Esophagus squamous epithelium (tissue), 5 donors: ENCODE results near the gene SNN. TPM values are rescaled to one million over a fixed set of nuclear protein-coding genes. Genes with fewer than 3 reads are reported as not detected.
A peak's percentile ranks its signal among the peaks of the same experiment; 100 is the strongest.

Source experiments
- DNase-seq: peaks from one replicate; lab custom pipeline; 2025; lab: John Stamatoyannopoulos, UW
- H3K27ac ChIP-seq, 4 donors: fragments of 200-600 bp; sonication (generic); one replicate each; pipeline ENCODE4 v1.5.1; 2016 to 2019; ENCODE audit warnings: mild to moderate bottlenecking in 1 of 4
- H3K27me3 ChIP-seq, 4 donors: fragments of 200-600 bp; sonication (generic); 1 replicate in 3 of 4; 2 replicates in 1 of 4; pipeline versions ENCODE4 v1.5.1 to v1.6.0; 2017 to 2021; ENCODE audit warnings: antibody characterized with exemption in 1 of 4
- H3K36me3 ChIP-seq, 3 donors: fragments of 200-600 bp; sonication (generic); one replicate each; pipeline ENCODE4 v1.5.1; 2016 to 2019
- H3K4me1 ChIP-seq, 3 donors: fragments of 200-600 bp; sonication (generic); one replicate each; pipeline ENCODE4 v1.5.1; 2017 to 2019
- H3K4me3 ChIP-seq, 4 donors: fragments of 200-600 bp; sonication (generic); 1 replicate in 3 of 4; 2 replicates in 1 of 4; pipeline ENCODE4 v1.5.1; 2016 to 2019; ENCODE audit warnings: mild to moderate bottlenecking in 2 of 4, moderate library complexity in 1 of 4
- H3K9me3 ChIP-seq, 3 donors: fragments of 200-600 bp; sonication (generic); one replicate each; pipeline ENCODE4 v1.5.1; 2016 to 2019
- POLR2A ChIP-seq, 4 donors: fragments of 450-650 bp; IDR thresholded peaks; one replicate each; pipeline ENCODE4 v1.6.1; 2017; ENCODE audit warnings: antibody characterized with exemption in 4 of 4, mild to moderate bottlenecking in 4 of 4, moderate library complexity in 3 of 4
- WGBS, 2 donors: methylation state at CpG; one replicate each; pipeline ENCODE4 v1.1.5; 2018; 5-methylcytosine and 5-hydroxymethylcytosine counted together
- intact Hi-C: fragments of 100-400 bp; cut with DNase I; formaldehyde crosslinking; loops from one replicate; pipeline ENCODE4 v1.15.0; 2022
- total RNA-seq, 4 donors: library from RNA; depleted of rRNA; stranded (reverse); fragments of >200 nt; gene quantifications; one replicate each; pipeline ENCODE4 v1.1.0, GENCODE V29; 2016
- TF ChIP-seq, protein P1 (sequence below), 6 experiments: fragments of 450-650 bp in 4 of 6; fragments of 200-600 bp in 2 of 6; sonication (generic) in 2 of 6; IDR thresholded peaks; one replicate each; pipeline ENCODE4 v1.5.1; 2016 to 2019; ENCODE audit warnings: antibody characterized with exemption in 6 of 6, mild to moderate bottlenecking in 4 of 6, moderate library complexity in 4 of 6
- donor health status: DM: yes; HTN: yes; CAD: no.

Gene SNN
- total RNA-seq, 4 donors from 2014 or later = 13.7 to 22.9 (median 17.0) TPM

DNA sequence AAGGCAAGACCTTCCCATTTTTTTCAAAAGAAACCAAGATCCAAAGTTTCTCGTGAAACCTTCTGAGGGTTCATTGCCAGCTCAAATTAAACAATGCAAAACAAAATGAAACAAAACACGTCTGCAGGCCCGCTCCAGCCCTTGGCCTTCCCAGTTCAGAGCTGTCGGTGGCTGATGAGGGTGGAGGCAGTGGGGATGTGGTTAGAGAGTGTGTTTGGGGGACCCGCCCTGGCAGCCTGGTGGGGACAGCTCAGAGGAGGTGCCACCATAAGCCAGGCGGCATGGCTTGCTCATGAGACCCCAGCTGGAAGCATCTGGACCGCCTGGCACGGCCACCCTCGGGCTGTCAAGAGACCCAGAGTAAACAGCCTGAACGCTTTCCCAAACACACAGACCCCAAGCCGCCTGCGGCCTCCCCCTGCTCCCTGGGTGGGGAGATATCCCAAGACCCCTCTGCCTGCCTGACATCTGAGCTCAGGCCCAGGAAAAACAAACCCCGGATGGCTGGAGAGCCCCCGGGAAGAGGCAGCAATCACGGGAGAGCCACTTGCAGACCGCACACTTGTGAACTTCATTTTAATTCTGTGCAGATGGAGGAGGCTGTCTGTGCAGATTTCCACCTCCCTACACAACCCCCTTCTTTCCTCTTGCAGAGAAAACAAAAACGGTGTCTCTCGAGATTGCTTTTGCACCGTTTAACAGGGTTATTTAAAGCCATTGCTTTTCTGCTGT is 46.2 kb upstream of the SNN start:
- TF ChIP-seq POLR2A (IDR thresholded peaks at IDR 0.05) = no peak
- TF ChIP-seq, protein P1, sequence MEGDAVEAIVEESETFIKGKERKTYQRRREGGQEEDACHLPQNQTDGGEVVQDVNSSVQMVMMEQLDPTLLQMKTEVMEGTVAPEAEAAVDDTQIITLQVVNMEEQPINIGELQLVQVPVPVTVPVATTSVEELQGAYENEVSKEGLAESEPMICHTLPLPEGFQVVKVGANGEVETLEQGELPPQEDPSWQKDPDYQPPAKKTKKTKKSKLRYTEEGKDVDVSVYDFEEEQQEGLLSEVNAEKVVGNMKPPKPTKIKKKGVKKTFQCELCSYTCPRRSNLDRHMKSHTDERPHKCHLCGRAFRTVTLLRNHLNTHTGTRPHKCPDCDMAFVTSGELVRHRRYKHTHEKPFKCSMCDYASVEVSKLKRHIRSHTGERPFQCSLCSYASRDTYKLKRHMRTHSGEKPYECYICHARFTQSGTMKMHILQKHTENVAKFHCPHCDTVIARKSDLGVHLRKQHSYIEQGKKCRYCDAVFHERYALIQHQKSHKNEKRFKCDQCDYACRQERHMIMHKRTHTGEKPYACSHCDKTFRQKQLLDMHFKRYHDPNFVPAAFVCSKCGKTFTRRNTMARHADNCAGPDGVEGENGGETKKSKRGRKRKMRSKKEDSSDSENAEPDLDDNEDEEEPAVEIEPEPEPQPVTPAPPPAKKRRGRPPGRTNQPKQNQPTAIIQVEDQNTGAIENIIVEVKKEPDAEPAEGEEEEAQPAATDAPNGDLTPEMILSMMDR (IDR thresholded peaks at IDR 0.05) = no peak
- WGBS, 2 donors = 30 to 32% methylated on average over 9 to 11 of the region's 19 CpGs
- Histone ChIP-seq H3K9me3 (no peaks in the 10 kb centered on the region), H3K4me1 (peaks cover 8 to 55% (median 30%) of the 10 kb centered on the region in 3 donors), H3K27me3 (no peaks in the 10 kb centered on the region), H3K4me3 (peak overlapping the region in 3 of 4 donors; percentile 2 to 53 (median 19)), H3K36me3 (no peaks in the 10 kb centered on the region), H3K27ac (peak overlapping the region; percentile 14 to 85 (median 70))
- DNase-seq = no peak
- intact Hi-C loops = no loop called here

DNA sequence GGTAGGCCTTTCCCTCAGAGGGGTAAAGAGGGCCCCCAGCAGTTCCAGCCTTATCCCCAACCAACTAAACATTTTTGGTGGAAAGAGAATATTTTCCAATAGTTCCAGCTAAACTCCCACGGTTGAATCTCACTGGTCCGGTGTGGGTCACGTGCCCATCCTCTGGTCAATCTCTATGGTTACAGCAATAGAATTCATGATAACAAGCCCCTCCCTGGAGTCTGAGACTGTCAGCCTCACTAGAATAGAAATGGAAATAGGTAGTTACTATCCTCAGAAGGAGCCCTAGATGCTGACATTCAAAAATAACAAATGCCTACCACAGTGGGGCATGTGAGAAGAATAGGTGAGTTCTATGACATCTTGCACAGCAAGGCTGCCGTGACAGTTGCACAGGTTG is 44.0 kb upstream of the SNN start:
- no peaks in the 10 kb centered on the region for H3K27me3 ChIP-seq
- H3K9me3 ChIP-seq = no peaks in the 10 kb centered on the region
- WGBS, 2 donors = 94 to 95% methylated on average over 4 of the region's 4 CpGs
- peaks cover 12 to 58% (median 34%) of the 10 kb centered on the region in 3 donors for H3K4me1 ChIP-seq
- no peaks in the 10 kb centered on the region for H3K36me3 ChIP-seq
- H3K27ac ChIP-seq = peak overlapping the region in 1 of 4 donors; percentile 40
- TF ChIP-seq, protein P1 (IDR thresholded peaks at IDR 0.05) = no peak
- no peak for TF ChIP-seq POLR2A (IDR thresholded peaks at IDR 0.05)
- intact Hi-C loops = no loop called here
- DNase-seq = no peak
- no peak overlapping the region for H3K4me3 ChIP-seq

DNA sequence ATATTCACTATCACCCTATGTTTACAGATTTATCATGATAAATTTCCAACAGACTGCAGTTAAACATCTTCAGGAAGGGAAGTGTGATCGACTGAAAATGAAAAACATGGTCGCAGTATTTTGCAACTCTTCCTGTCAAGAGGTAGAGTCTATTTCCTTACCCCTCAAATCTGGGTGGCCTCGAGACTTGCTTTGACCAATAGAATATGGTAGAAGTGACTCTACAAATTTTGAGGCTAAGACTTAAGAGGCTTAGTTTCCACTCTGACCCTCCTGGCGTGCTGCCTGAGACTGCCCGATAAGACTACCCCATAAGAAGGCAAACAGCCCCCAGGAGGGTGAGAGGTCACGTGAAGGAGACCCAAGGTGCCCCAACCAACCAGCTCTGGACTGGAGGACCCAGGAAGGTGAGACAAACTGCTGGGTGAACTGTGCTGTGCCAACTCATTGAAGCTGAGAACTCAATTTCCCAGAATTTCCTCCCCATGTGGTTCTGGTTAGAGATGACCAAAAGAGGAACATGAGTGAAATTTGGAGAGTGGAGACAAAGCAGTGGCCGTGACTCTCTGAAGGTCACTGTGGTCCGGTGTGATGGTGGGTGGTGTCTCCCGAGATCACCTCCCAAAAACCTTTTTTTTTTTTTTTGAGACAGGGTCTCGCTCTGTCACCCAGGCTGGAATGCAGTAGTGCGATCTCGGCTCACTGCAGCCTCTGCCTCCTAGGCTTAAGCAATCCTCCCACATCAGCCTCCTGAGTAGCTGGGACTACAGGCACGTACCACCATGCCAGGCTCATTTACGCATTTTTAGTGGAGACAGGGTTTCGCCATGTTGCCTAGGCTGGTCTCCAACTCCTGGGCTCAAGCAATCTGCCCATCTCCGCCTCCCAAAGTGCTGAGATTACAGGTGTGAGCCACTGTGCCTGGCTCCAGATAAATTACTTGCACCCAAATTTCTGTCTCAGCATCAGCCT is 43.3 kb upstream of the SNN start:
- intact Hi-C loops = no loop called here
- Histone ChIP-seq H3K27me3 (no peaks in the 10 kb centered on the region), H3K4me3 (no peak overlapping the region), H3K27ac (peak overlapping the region in 2 of 4 donors; percentile 36 to 40), H3K36me3 (no peaks in the 10 kb centered on the region), H3K4me1 (peaks cover 12 to 58% (median 30%) of the 10 kb centered on the region in 3 donors), H3K9me3 (no peaks in the 10 kb centered on the region)
- TF ChIP-seq, protein P1 (IDR thresholded peaks at IDR 0.05) = no peak
- no peak for TF ChIP-seq POLR2A (IDR thresholded peaks at IDR 0.05)
- 74 to 76% methylated on average over 14 to 15 of the region's 16 CpGs for WGBS, 2 donors
- no peak for DNase-seq

DNA sequence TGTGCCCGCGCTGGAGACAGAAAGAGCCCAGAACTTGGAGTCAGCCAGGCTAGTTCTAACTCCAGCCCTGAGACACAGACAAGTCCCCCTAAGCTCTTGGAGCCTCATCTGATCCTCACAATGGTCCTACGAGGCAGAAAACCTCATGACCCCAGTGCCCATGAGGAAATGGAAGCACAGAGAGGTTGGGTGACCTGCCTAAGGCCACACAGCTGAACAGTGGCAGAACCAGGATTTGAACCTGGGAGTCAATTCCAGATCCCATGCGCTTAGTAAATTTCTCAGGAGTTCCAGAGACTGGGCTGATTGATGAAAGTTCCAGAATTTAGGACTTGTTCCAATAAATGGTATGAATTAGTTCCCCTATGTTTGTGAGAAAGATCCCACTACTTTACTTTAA is 42.5 kb upstream of the SNN start:
- DNase-seq = no peak
- H3K9me3 ChIP-seq = no peaks in the 10 kb centered on the region
- intact Hi-C loops = no loop called here
- WGBS, 2 donors = 90 to 100% methylated on average over 1 to 3 of the region's 4 CpGs
- TF ChIP-seq, protein P1 (IDR thresholded peaks at IDR 0.05) = no peak
- no peak for TF ChIP-seq POLR2A (IDR thresholded peaks at IDR 0.05)
- no peak overlapping the region for H3K4me3 ChIP-seq
- H3K27ac ChIP-seq = peak overlapping the region in 1 of 4 donors; percentile 16
- H3K27me3 ChIP-seq = no peaks in the 10 kb centered on the region
- H3K36me3 ChIP-seq = no peaks in the 10 kb centered on the region
- H3K4me1 ChIP-seq = peaks cover 12 to 59% (median 30%) of the 10 kb centered on the region in 3 donors
